HepG2 (cell line): ENCODE results near the gene CDR2L. TPM values are rescaled to one million over a fixed set of nuclear protein-coding genes. Genes with fewer than 3 reads are reported as not detected.
A peak's percentile ranks its signal among the peaks of the same experiment; 100 is the strongest.

Source experiments
- DRAP1 ChIP-seq: IDR thresholded peaks from 2 replicates; pipeline ENCODE4 v1.6.1; 2016; ENCODE audit warnings: missing genetic modification reagents, missing compliant biosample characterization
- GRHL1 ChIP-seq: sonication (generic); formaldehyde crosslinking; conservative IDR thresholded peaks from 2 replicates; pipeline ENCODE4 v1.8.0; 2022; ENCODE audit warnings: missing genetic modification reagents
- HES4 ChIP-seq: sonication (generic); formaldehyde crosslinking; IDR thresholded peaks from 2 replicates; pipeline ENCODE4 v1.9.0; 2021; ENCODE audit warnings: mild to moderate bottlenecking, missing genetic modification reagents, borderline replicate concordance
- HMG20B ChIP-seq: conservative IDR thresholded peaks from 2 replicates; pipeline ENCODE4 v1.6.1; 2016; ENCODE audit warnings: missing genetic modification reagents, missing compliant biosample characterization
- MATR3 ChIP-seq: sonication (generic); formaldehyde crosslinking; IDR thresholded peaks from 2 replicates; pipeline ENCODE4 v1.4.0; 2020; ENCODE audit warnings: missing genetic modification reagents
- MBNL3 ChIP-seq: fragments of 250-450 bp; sonication (Bioruptor Pico); conservative IDR thresholded peaks from 2 replicates; pipeline ENCODE4 v1.8.0; 2022; ENCODE audit warnings: mild to moderate bottlenecking, inconsistent platforms
- MYNN ChIP-seq: sonication (generic); formaldehyde crosslinking; IDR thresholded peaks from 2 replicates; pipeline ENCODE4 v1.4.0; 2020; ENCODE audit warnings: mild to moderate bottlenecking, low read depth, missing genetic modification reagents
- PITX1 ChIP-seq: sonication (generic); formaldehyde crosslinking; IDR thresholded peaks from 2 replicates; pipeline ENCODE4 v1.5.1; 2020; ENCODE audit warnings: mild to moderate bottlenecking, missing genetic modification reagents
- SOX13 ChIP-seq, 3 experiments: fragments of 450-650 bp in 1 of 3; sonication (generic) in 1 of 3; formaldehyde crosslinking in 1 of 3; IDR thresholded peaks in 2 of 3; conservative IDR thresholded peaks in 1 of 3; 2 replicates each; pipeline versions ENCODE4 v1.5.0 to v1.6.1; 2016 to 2020; ENCODE audit warnings: antibody characterized with exemption in 1 of 3, mild to moderate bottlenecking in 1 of 3, missing compliant biosample characterization in 1 of 3, missing genetic modification reagents in 1 of 3, moderate library complexity in 1 of 3
- TBP ChIP-seq: sonication (generic); formaldehyde crosslinking; IDR thresholded peaks from 2 replicates; pipeline ENCODE4 v1.5.0; 2020; ENCODE audit warnings: missing genetic modification reagents
- ZBTB26 ChIP-seq: IDR thresholded peaks from 2 replicates; pipeline ENCODE4 v1.6.1; 2016; ENCODE audit warnings: missing compliant biosample characterization, missing genetic modification reagents, borderline replicate concordance
- ZFP82 ChIP-seq: sonication (generic); formaldehyde crosslinking; IDR thresholded peaks from 2 replicates; pipeline ENCODE4 v1.5.1; 2020; ENCODE audit warnings: mild to moderate bottlenecking, missing genetic modification reagents, borderline replicate concordance
- ZKSCAN1 ChIP-seq: fragments of 150-350 bp; IDR thresholded peaks from 2 replicates; pipeline ENCODE4 v1.6.1; 2014; ENCODE audit warnings: low read length
- ZMYM2 ChIP-seq: sonication (generic); formaldehyde crosslinking; IDR thresholded peaks from 2 replicates; pipeline ENCODE4 v1.8.0; 2022; ENCODE audit warnings: mild to moderate bottlenecking, missing genetic modification reagents
- ZNF142 ChIP-seq: sonication (generic); formaldehyde crosslinking; IDR thresholded peaks from 2 replicates; pipeline ENCODE4 v1.4.0; 2020; ENCODE audit warnings: missing genetic modification reagents
- ZNF225 ChIP-seq: sonication (generic); formaldehyde crosslinking; IDR thresholded peaks from 2 replicates; pipeline ENCODE4 v1.4.0; 2020; ENCODE audit warnings: mild to moderate bottlenecking, missing genetic modification reagents
- ZNF576 ChIP-seq: sonication (generic); formaldehyde crosslinking; IDR thresholded peaks from 2 replicates; pipeline ENCODE4 v1.4.0; 2020; ENCODE audit warnings: mild to moderate bottlenecking, missing genetic modification reagents
- ZNF678 ChIP-seq: sonication (generic); formaldehyde crosslinking; IDR thresholded peaks from 2 replicates; pipeline ENCODE4 v1.4.0; 2020; ENCODE audit warnings: mild to moderate bottlenecking, missing genetic modification reagents
- ZNF737 ChIP-seq: sonication (generic); formaldehyde crosslinking; IDR thresholded peaks from 2 replicates; pipeline ENCODE4 v1.5.0; 2020; ENCODE audit warnings: missing genetic modification reagents, mild to moderate bottlenecking, borderline replicate concordance
- ZSCAN9 ChIP-seq: IDR thresholded peaks from 2 replicates; pipeline ENCODE4 v1.6.1; 2016; ENCODE audit warnings: borderline replicate concordance
- polyA plus RNA-seq, 8 experiments: library from polyadenylated mRNA; depleted of rRNA in 3 of 8; stranded (reverse) in 7 of 8; unstranded in 1 of 8; fragments of >200 nt; fragmentation: Illumina TruSeq in 4 of 8; extraction: Trizol in 4 of 8; gene quantifications; 2 replicates each; pipeline versions ENCODE4 v1.2.1 to v1.2.3, GENCODE V29; 2011 to 2016; ENCODE audit warnings: low read depth in 4 of 8, missing spikeins in 1 of 8, mixed read lengths in 1 of 8; ENCODE audit not compliant: insufficient read depth in 1 of 8
- total RNA-seq, 5 experiments: library from RNA; depleted of rRNA; stranded (reverse); fragments of >200 nt; fragmentation: Illumina TruSeq; extraction: Trizol; gene quantifications; 2 replicates each; pipeline ENCODE4 v1.2.3, GENCODE V29; 2016; ENCODE audit warnings: low read depth in 1 of 5

CDR2L gene
- total and polyA plus RNA-seq, 2 of the 13 experiments (the other 11 are each of a cell fraction or from before 2014, with no cell fraction given), result 1.9 to 2.1 TPM

- TF ChIP-seq PITX1 (CRISPR knock-in tag), result no peak
- no peak for TF ChIP-seq ZSCAN9
- no peak for TF ChIP-seq ZBTB26 (CRISPR knock-in tag)
- no peak for TF ChIP-seq ZNF225
- TF ChIP-seq TBP (CRISPR knock-in tag), result no peak
- no peak for TF ChIP-seq MBNL3 (CRISPR knock-in tag)
- no peak for TF ChIP-seq SOX13 (IDR thresholded peaks at IDR 0.05)
- TF ChIP-seq SOX13 (CRISPR knock-in tag; conservative IDR thresholded peaks at IDR 0.05 in 1 of 2, IDR thresholded peaks at IDR 0.05 in 1 of 2), result 0 out of 4 replicates have a peak, but pooled peaks of 1 of the 2 experiments have one; percentile 2
- no peak for TF ChIP-seq MYNN (CRISPR knock-in tag)
- TF ChIP-seq DRAP1 (CRISPR knock-in tag), result peak; percentile 73
- no peak for TF ChIP-seq ZKSCAN1
- TF ChIP-seq ZFP82 (CRISPR knock-in tag), result no peak
- no peak for TF ChIP-seq ZMYM2 (CRISPR knock-in tag)
- TF ChIP-seq GRHL1 (CRISPR knock-in tag), result no peak
- no peak for TF ChIP-seq MATR3 (CRISPR knock-in tag)
- TF ChIP-seq ZNF737 (CRISPR knock-in tag), result no peak
- 0 out of 2 replicates have a peak, but pooled peaks have one; percentile 62 for TF ChIP-seq ZNF678 (CRISPR knock-in tag)
- no peak for TF ChIP-seq ZNF142
- no peak for TF ChIP-seq ZNF576 (CRISPR knock-in tag)
- TF ChIP-seq HES4, result no peak
- TF ChIP-seq HMG20B, result no peak
These were observed at the start of gene CDR2L (continued) for GRCh38 chr17:74987418-74987908.
